GM19035 (cell line): ENCODE data around the gene GRIP2.

Source experiments
- ATAC-seq: cut with Tn5 transposase; IDR thresholded peaks from one replicate; pipeline ENCODE4 v1.9.1; 2021; ENCODE audit not compliant: unreplicated experiment

The GRIP2 gene

GRCh38 chr3:14541646-14542045 is 1.5 kb upstream of the GRIP2 start:
- ATAC-seq: no peak

DNA sequence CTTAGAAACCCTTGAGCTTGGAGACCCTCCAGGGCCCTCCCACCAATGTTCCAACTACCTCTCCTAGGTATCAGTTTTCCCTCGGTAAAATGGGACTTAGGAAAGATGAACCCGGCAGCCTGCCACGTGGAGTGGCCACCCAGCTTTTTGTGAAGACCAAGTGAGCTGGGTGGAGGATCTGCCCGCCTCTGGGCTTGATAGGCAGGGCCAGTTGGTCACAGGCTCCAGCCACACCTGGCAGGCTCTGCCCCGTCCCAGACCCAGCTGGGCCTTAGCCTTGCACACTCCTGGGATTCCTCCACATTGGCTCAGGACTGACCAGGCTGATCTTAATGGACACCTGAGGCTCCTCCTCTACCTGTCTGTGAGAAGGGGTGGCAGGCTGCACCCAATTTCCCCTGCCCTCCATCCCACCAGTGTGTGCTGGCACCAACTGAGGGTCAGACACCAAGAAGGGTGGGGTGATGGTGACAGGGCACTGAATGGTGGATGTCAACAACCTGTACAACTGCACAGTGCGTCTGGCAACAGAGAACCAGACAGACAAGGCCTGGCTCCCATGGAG is 761 bp upstream of the GRIP2 start:
- ATAC-seq: no peak

- no peak for ATAC-seq
Observed at GRCh38 chr3:14539384-14539741, 779 bp downstream of the GRIP2 start.

GRCh38 chr3:14538451-14539088 is 1.6 kb downstream of the GRIP2 start:
- ATAC-seq: no peak

GRCh38 chr3:14537590-14538450 is 2.3 kb downstream of the GRIP2 start:
- ATAC-seq: no peak

DNA sequence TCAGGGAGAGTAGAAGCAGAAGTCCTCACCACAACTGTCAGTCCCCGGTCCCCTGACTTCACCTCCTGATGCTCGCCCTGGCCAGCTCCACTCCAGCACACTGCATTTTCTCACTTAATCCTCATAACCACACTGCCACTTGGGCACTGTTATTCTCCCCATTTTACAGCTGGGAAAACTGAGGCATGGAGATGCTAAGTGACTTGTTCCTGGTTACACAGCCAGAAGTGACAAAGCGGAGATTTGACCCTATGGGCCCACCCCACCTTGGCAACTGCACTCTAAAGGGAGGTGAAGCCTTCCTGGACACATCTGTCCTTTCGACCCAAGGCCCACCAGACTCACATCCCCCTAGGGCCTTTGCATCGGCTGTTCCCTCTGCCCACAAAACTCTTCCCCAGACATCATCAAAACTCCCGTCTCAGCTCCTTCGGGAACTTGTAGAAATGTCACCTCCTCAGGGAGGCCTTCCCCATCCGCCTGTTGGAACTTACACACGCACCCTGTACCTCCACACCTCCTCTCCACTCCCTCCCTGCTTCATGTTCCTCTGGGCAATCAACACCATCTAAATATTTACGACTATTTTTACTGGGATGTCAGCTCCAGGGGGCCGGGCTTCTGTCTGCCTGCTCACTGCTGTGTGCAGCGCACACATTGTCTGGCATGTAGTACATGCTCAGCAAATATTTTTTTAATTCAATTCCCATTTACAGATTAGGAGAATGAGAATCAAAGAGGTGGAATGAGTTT is 3.1 kb downstream of the GRIP2 start:
- ATAC-seq: no peak

- no peak for ATAC-seq
Observed at GRCh38 chr3:14536055-14536815, 3.9 kb downstream of the GRIP2 start.

DNA sequence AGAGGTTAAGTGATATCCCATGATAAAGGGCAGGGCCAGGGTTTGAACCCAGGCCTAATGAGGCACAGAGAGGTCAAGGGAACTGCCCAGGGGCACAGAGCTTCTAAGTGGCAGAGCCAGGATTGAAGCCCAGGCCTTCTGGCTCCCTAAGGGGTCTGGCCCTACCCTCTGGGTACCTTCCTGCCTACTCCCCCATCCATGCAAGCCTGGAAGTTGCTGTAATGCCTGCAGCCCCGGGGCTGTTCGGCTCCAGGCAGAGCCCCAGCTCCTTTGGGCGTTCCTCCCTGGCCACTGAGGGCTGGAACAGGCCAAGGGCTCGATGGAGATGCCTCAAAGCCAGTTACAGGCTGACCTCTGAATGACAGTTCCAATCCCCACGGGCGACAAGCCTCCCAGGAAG is 4.5 kb downstream of the GRIP2 start:
- ATAC-seq: no peak

- no peak for ATAC-seq
Observed at GRCh38 chr3:14534516-14535191, 5.5 kb downstream of the GRIP2 start.

GRCh38 chr3:14533457-14533958 is 6.6 kb downstream of the GRIP2 start:
- no peak for ATAC-seq

- no peak for ATAC-seq
Observed at GRCh38 chr3:14532691-14533456, 7.3 kb downstream of the GRIP2 start.

DNA sequence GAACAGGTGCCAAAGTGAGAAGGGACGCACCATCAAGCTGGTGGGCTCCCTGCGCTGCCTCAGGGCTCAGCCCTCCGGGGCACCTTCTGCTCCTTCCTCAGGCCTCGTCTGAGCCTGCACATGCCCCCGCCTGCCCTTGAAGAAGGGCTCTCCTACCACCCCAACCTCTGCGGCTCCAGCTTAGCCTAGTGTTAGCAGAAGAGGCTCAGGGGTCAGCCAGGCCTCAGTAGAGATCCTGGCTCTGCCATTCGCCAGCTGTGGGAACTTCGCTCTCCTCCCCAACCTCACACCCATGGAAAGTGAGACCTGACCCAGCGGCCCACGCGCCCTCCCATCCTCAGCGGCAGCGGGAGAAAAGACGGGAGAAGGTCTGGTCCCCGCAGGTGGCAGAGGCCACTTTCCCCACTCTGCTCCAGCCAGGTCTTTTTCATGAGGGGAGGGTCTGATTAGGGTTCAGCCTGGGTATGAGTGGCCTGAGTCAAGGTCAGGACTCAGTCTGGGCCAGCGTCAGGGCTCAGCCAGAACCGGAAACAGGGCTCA is 8.2 kb downstream of the GRIP2 start:
- ATAC-seq: no peak

GRCh38 chr3:14528081-14528480 is 12.1 kb downstream of the GRIP2 start:
- no peak for ATAC-seq

- ATAC-seq: no peak
Observed at GRCh38 chr3:14525685-14526631, 14.2 kb downstream of the GRIP2 start.

GRCh38 chr3:14524920-14525660 is 15.1 kb downstream of the GRIP2 start:
- no peak for ATAC-seq

DNA sequence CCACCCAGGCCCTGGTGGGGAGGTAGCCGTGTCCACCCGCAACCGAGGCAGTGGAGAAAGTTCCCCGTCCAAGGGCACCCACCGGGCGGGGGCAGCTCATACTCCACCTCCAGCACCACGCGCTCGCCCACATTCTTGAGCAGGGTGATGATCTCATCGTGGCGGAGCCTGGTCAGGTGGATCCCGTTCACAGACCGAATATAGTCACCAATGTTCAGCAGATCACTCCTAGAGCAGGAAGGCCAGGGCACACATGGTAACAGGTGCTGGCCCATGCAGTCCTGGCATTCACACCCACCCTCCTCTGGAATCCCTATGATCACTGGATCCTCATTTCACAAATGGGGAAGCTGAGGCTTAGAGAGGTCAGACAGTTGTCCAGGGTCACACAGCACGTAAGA is 15.8 kb downstream of the GRIP2 start:
- ATAC-seq: no peak

- ATAC-seq: no peak
Observed at GRCh38 chr3:14523792-14524191, 16.4 kb downstream of the GRIP2 start.
